ENCODE results near the gene SYT10.
"Not testable (repeated sequence)": the region's sequence is repeated elsewhere in the genome, so short reads cannot be mapped to it uniquely, and the experiment has no call there.

The SYT10 gene

GRCh38 chr12:33438025-33438772 lies 1.4 kb downstream of the SYT10 start:
- H3K27ac ChIP-seq (ENCODE audit: low read length): no peak overlapping the region
- H3K36me3 ChIP-seq (ENCODE audit: control insufficient read depth in 1 of 2, insufficient read depth in 2 of 2, low read length in 2 of 2): no peaks in the 10 kb centered on the region
- H3K9me3 ChIP-seq (ENCODE audit: control insufficient read depth in 1 of 2, low read length in 2 of 2): no peaks in the 10 kb centered on the region
- peaks cover 10% of the 10 kb centered on the region for H3K27me3 ChIP-seq (ENCODE audit: low read depth, low read length)
- peak overlapping the region in 1 of 2 donors; percentile 96 for H3K4me3 ChIP-seq (ENCODE audit: low read depth in 1 of 2, low read length in 2 of 2)
- peaks cover 0 to 15% of the 10 kb centered on the region in 2 donors for H3K4me1 ChIP-seq (ENCODE audit: control insufficient read depth in 1 of 2, insufficient read depth in 2 of 2, low read length in 2 of 2)

GRCh38 chr12:33437598-33437997 lies 2.0 kb downstream of the SYT10 start:
- peaks cover 0 to 15% of the 10 kb centered on the region in 2 donors for H3K4me1 ChIP-seq (ENCODE audit: control insufficient read depth in 1 of 2, insufficient read depth in 2 of 2, low read length in 2 of 2)
- no peaks in the 10 kb centered on the region for H3K36me3 ChIP-seq (ENCODE audit: control insufficient read depth in 1 of 2, insufficient read depth in 2 of 2, low read length in 2 of 2)
- H3K27ac ChIP-seq (ENCODE audit: low read length): no peak overlapping the region
- H3K27me3 ChIP-seq (ENCODE audit: low read depth, low read length): peaks cover 10% of the 10 kb centered on the region
- peak overlapping the region in 1 of 2 donors; percentile 96 for H3K4me3 ChIP-seq (ENCODE audit: low read depth in 1 of 2, low read length in 2 of 2)
- no peaks in the 10 kb centered on the region for H3K9me3 ChIP-seq (ENCODE audit: control insufficient read depth in 1 of 2, low read length in 2 of 2)

DNA sequence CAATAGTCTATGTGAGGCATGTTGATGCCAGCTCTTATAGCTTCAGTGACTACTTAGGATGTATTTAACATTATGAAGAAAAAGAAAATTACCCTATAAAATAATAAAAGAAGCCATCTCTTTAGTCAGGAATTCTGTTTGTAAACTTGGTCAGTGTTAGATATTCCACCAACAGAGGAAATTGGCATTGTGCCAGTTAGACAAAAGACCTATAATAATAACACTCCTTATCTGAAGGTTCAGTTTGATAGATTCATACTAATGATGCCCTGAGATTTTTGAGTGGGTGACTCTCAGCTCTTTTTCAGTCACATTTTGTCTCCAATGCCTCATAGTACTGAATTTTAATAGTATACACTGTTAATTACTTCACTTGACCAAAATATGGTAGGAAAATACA lies 6.6 kb downstream of the SYT10 start:
- Histone ChIP-seq H3K4me1 (ENCODE audit: control insufficient read depth in 1 of 2, insufficient read depth in 2 of 2, low read length in 2 of 2) (no peaks in the 10 kb centered on the region), H3K9me3 (ENCODE audit: control insufficient read depth in 1 of 2, low read length in 2 of 2) (no peaks in the 10 kb centered on the region), H3K36me3 (ENCODE audit: control insufficient read depth in 1 of 2, insufficient read depth in 2 of 2, low read length in 2 of 2) (no peaks in the 10 kb centered on the region), H3K27ac (ENCODE audit: low read length) (no peak overlapping the region), H3K27me3 (ENCODE audit: low read depth, low read length) (peaks cover 2% of the 10 kb centered on the region), H3K4me3 (ENCODE audit: low read depth in 1 of 2, low read length in 2 of 2) (no peak overlapping the region)

DNA sequence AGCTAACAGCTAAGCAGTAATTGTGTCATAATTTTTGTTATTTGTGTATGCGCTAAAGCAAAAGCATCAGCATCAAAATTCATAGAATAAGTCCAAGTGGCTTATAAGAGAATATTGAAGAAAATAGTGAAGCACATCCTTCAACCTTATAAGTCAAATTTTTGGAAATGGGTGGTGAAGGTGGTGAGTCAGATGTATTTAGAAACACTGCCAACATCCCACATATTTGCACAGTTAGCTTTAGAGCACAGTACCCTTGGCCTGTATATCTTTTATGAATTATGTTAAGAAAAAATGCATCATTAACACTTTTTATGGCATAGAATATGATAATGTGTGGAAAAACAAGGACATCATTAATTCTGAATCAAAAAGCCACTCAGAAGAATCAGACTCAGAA lies 8.0 kb downstream of the SYT10 start:
- H3K27me3 ChIP-seq (ENCODE audit: low read depth, low read length): no peaks in the 10 kb centered on the region
- no peak overlapping the region for H3K27ac ChIP-seq (ENCODE audit: low read length)
- H3K9me3 ChIP-seq (ENCODE audit: control insufficient read depth in 1 of 2, low read length in 2 of 2): no peaks in the 10 kb centered on the region
- no peaks in the 10 kb centered on the region for H3K4me1 ChIP-seq (ENCODE audit: control insufficient read depth in 1 of 2, insufficient read depth in 2 of 2, low read length in 2 of 2)
- H3K4me3 ChIP-seq (ENCODE audit: low read depth in 1 of 2, low read length in 2 of 2): no peak overlapping the region
- no peaks in the 10 kb centered on the region for H3K36me3 ChIP-seq (ENCODE audit: control insufficient read depth in 1 of 2, insufficient read depth in 2 of 2, low read length in 2 of 2)

- H3K27me3 ChIP-seq (ENCODE audit: low read depth, low read length): no peaks in the 10 kb centered on the region
- H3K4me1 ChIP-seq (ENCODE audit: control insufficient read depth in 1 of 2, insufficient read depth in 2 of 2, low read length in 2 of 2): no peaks in the 10 kb centered on the region
- no peak overlapping the region for H3K4me3 ChIP-seq (ENCODE audit: low read depth in 1 of 2, low read length in 2 of 2)
- no peaks in the 10 kb centered on the region for H3K36me3 ChIP-seq (ENCODE audit: control insufficient read depth in 1 of 2, insufficient read depth in 2 of 2, low read length in 2 of 2)
- H3K27ac ChIP-seq (ENCODE audit: low read length): no peak overlapping the region
- no peaks in the 10 kb centered on the region for H3K9me3 ChIP-seq (ENCODE audit: control insufficient read depth in 1 of 2, low read length in 2 of 2)
These were observed 10.2 kb downstream of the SYT10 start for GRCh38 chr12:33429468-33429867.

DNA sequence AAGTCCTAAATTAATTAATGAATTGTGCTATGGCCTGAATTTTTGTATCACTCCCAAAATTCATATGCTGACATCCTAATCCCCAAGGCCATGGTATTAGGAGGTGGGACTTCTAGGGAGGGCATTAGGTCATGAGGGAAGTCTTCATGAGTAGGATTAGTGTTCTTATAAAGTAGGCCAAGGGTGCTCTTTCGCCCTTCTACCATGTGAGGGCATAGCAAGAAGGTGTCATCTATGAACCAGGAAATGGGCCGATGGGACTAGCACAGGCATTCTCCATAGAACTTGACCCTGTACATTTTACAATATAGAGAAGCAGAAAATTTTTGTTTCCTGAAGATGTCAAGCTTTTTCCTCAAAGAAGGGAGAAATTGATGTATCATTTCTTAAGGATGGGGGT lies 12.5 kb downstream of the SYT10 start:
- no peaks in the 10 kb centered on the region for H3K27me3 ChIP-seq (ENCODE audit: low read depth, low read length)
- no peak overlapping the region for H3K4me3 ChIP-seq (ENCODE audit: low read depth in 1 of 2, low read length in 2 of 2)
- no peak overlapping the region for H3K27ac ChIP-seq (ENCODE audit: low read length)
- H3K4me1 ChIP-seq (ENCODE audit: control insufficient read depth in 1 of 2, insufficient read depth in 2 of 2, low read length in 2 of 2): no peaks in the 10 kb centered on the region
- no peaks in the 10 kb centered on the region for H3K9me3 ChIP-seq (ENCODE audit: control insufficient read depth in 1 of 2, low read length in 2 of 2)
- no peaks in the 10 kb centered on the region for H3K36me3 ChIP-seq (ENCODE audit: control insufficient read depth in 1 of 2, insufficient read depth in 2 of 2, low read length in 2 of 2)

GRCh38 chr12:33423706-33424105 lies 15.9 kb downstream of the SYT10 start:
- Histone ChIP-seq H3K4me3 (ENCODE audit: low read depth in 1 of 2, low read length in 2 of 2) (no peak overlapping the region), H3K27ac (ENCODE audit: low read length) (no peak overlapping the region), H3K4me1 (ENCODE audit: control insufficient read depth in 1 of 2, insufficient read depth in 2 of 2, low read length in 2 of 2) (no peaks in the 10 kb centered on the region), H3K36me3 (ENCODE audit: control insufficient read depth in 1 of 2, insufficient read depth in 2 of 2, low read length in 2 of 2) (no peaks in the 10 kb centered on the region), H3K27me3 (ENCODE audit: low read depth, low read length) (no peaks in the 10 kb centered on the region), H3K9me3 (ENCODE audit: control insufficient read depth in 1 of 2, low read length in 2 of 2) (no peaks in the 10 kb centered on the region)

GRCh38 chr12:33412410-33412809 lies 27.2 kb downstream of the SYT10 start:
- not testable (repeated sequence) for H3K9me3 ChIP-seq (ENCODE audit: control insufficient read depth in 1 of 2, low read length in 2 of 2); H3K27ac ChIP-seq (ENCODE audit: low read length); H3K36me3 ChIP-seq (ENCODE audit: control insufficient read depth in 1 of 2, insufficient read depth in 2 of 2, low read length in 2 of 2); H3K27me3 ChIP-seq (ENCODE audit: low read depth, low read length); H3K4me1 ChIP-seq (ENCODE audit: control insufficient read depth in 1 of 2, insufficient read depth in 2 of 2, low read length in 2 of 2); H3K4me3 ChIP-seq (ENCODE audit: low read depth in 1 of 2, low read length in 2 of 2)

DNA sequence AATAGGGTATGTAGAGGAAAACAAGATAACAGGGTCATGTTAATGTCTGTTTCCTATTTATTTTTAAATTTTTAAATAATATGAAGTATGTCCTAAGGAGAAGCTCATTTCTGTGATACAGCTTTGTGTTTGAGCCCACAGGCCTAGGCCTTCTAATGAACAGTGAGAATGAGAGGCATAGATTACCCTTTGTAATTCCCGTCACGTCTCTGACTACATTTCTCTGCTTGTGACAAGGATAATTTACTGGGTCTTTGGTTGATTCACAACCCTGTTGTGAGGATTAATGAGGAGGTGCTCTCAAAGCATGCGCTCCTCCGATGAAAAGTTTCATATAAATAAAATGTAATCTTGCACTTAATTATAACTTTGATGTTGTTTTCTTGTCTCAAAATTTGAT lies 56.1 kb downstream of the SYT10 start:
- H3K36me3 ChIP-seq (ENCODE audit: control insufficient read depth in 1 of 2, insufficient read depth in 2 of 2, low read length in 2 of 2): no peaks in the 10 kb centered on the region
- H3K27me3 ChIP-seq (ENCODE audit: low read depth, low read length): no peaks in the 10 kb centered on the region
- H3K4me1 ChIP-seq (ENCODE audit: control insufficient read depth in 1 of 2, insufficient read depth in 2 of 2, low read length in 2 of 2): no peaks in the 10 kb centered on the region
- H3K4me3 ChIP-seq (ENCODE audit: low read depth in 1 of 2, low read length in 2 of 2): no peak overlapping the region
- H3K27ac ChIP-seq (ENCODE audit: low read length): no peak overlapping the region
- no peaks in the 10 kb centered on the region for H3K9me3 ChIP-seq (ENCODE audit: control insufficient read depth in 1 of 2, low read length in 2 of 2)

- Histone ChIP-seq H3K36me3 (ENCODE audit: control insufficient read depth in 1 of 2, insufficient read depth in 2 of 2, low read length in 2 of 2) (no peaks in the 10 kb centered on the region), H3K27ac (ENCODE audit: low read length) (no peak overlapping the region), H3K9me3 (ENCODE audit: control insufficient read depth in 1 of 2, low read length in 2 of 2) (no peaks in the 10 kb centered on the region), H3K4me3 (ENCODE audit: low read depth in 1 of 2, low read length in 2 of 2) (no peak overlapping the region), H3K27me3 (ENCODE audit: low read depth, low read length) (no peaks in the 10 kb centered on the region), H3K4me1 (ENCODE audit: control insufficient read depth in 1 of 2, insufficient read depth in 2 of 2, low read length in 2 of 2) (no peaks in the 10 kb centered on the region)
These were observed 63.5 kb downstream of the SYT10 start for GRCh38 chr12:33376153-33376552.

DNA sequence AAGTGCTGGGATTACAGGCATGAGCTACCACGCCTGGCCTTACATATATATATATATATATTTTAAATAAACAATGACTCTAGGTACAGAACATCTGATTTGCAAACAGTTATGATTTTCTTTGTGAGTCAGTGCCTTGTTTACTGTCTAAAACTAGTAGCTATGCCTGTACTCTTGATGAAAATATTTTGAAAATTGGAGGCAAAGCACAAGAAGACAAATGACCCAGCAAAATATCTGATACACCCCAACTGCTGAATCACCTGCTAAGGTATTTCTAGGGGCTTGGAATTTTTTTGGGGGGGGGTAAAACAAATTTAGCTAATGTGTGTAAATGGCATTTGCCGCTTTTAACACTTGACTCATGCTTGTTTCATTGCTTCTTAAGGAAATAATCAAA lies 69.3 kb downstream of the SYT10 start:
- H3K9me3 ChIP-seq (ENCODE audit: control insufficient read depth in 1 of 2, low read length in 2 of 2): no peaks in the 10 kb centered on the region
- H3K27me3 ChIP-seq (ENCODE audit: low read depth, low read length): no peaks in the 10 kb centered on the region

DNA sequence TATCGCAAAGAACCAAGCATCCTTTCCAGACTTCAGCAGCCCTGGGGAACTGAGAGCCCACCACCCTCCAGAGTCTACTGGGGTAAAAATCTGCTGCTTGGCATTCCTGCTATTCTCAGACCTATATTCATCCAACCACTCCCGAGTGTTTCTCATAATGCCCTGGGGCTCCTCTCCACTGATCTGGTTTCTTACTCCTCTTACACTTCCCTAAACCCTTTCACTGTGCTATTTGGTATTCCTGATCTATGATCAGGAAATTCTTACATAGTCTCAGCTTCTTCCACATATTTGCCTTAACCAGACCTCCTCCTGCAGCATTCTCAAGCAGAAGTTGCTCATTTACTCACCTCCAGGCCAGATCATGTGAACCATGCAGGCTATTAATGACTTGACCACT lies 82.4 kb downstream of the SYT10 start:
- H3K36me3 ChIP-seq (ENCODE audit: control insufficient read depth in 1 of 2, insufficient read depth in 2 of 2, low read length in 2 of 2): no peaks in the 10 kb centered on the region
- no peak overlapping the region for H3K27ac ChIP-seq (ENCODE audit: low read length)
- H3K4me3 ChIP-seq (ENCODE audit: low read depth in 1 of 2, low read length in 2 of 2): no peak overlapping the region
- no peaks in the 10 kb centered on the region for H3K9me3 ChIP-seq (ENCODE audit: control insufficient read depth in 1 of 2, low read length in 2 of 2)
- H3K4me1 ChIP-seq (ENCODE audit: control insufficient read depth in 1 of 2, insufficient read depth in 2 of 2, low read length in 2 of 2): no peaks in the 10 kb centered on the region
- H3K27me3 ChIP-seq (ENCODE audit: low read depth, low read length): no peaks in the 10 kb centered on the region

More for the DNA sequence above, 69.3 kb downstream of the SYT10 start:
- Histone ChIP-seq H3K36me3 (ENCODE audit: control insufficient read depth in 1 of 2, insufficient read depth in 2 of 2, low read length in 2 of 2) (no peaks in the 10 kb centered on the region), H3K4me3 (ENCODE audit: low read depth in 1 of 2, low read length in 2 of 2) (no peak overlapping the region), H3K4me1 (ENCODE audit: control insufficient read depth in 1 of 2, insufficient read depth in 2 of 2, low read length in 2 of 2) (no peaks in the 10 kb centered on the region), H3K27ac (ENCODE audit: low read length) (no peak overlapping the region)

All from muscle layer of duodenum (tissue), 2 donors.